Smooth muscle cell (in vitro differentiated cells): Measurements from ENCODE around the gene GBX1. TPM values are rescaled to one million over a fixed set of nuclear protein-coding genes. Genes with fewer than 3 reads are reported as not detected.

ENCODE experiments used
- DNase-seq: peaks from one replicate; lab custom pipeline; 2025; ENCODE audit not compliant: unreplicated experiment; lab: John Stamatoyannopoulos, UW
- H2AFZ ChIP-seq: fragments of 200-600 bp; sonication (generic); 2 replicates; pipeline ENCODE4 v1.6.0; 2016; ENCODE audit warnings: antibody characterized with exemption, low read depth, mild to moderate bottlenecking
- H3F3A ChIP-seq: fragments of 200-600 bp; sonication (generic); 2 replicates; pipeline ENCODE4 v1.6.0; 2017; ENCODE audit warnings: antibody characterized with exemption, low read depth
- H3K27ac ChIP-seq: fragments of 200-600 bp; sonication (generic); 2 replicates; pipeline ENCODE4 v1.5.1; 2016; ENCODE audit warnings: low read depth, mild to moderate bottlenecking
- H3K27me3 ChIP-seq: fragments of 200-600 bp; sonication (generic); 2 replicates; pipeline ENCODE4 v1.6.1; 2016; ENCODE audit warnings: low read depth, mild to moderate bottlenecking
- H3K36me3 ChIP-seq: fragments of 200-600 bp; sonication (generic); 2 replicates; pipeline ENCODE4 v1.5.1; 2016; ENCODE audit warnings: low read depth
- H3K4me1 ChIP-seq: fragments of 200-600 bp; sonication (generic); 2 replicates; pipeline ENCODE4 v1.5.1; 2016; ENCODE audit warnings: low read depth
- H3K4me2 ChIP-seq: fragments of 200-600 bp; sonication (generic); 2 replicates; pipeline ENCODE4 v1.6.0; 2016; ENCODE audit warnings: mild to moderate bottlenecking
- H3K4me3 ChIP-seq: fragments of 200-600 bp; sonication (generic); 2 replicates; pipeline ENCODE4 v1.5.1; 2016; ENCODE audit warnings: mild to moderate bottlenecking
- H3K79me2 ChIP-seq: fragments of 200-600 bp; sonication (generic); 2 replicates; pipeline ENCODE4 v1.6.0; 2016; ENCODE audit warnings: low read depth, mild to moderate bottlenecking
- H3K9ac ChIP-seq: fragments of 200-600 bp; sonication (generic); 2 replicates; pipeline ENCODE4 v1.6.0; 2016; ENCODE audit warnings: low read depth
- H3K9me3 ChIP-seq: fragments of 200-600 bp; sonication (generic); replicated peaks from 2 replicates; pipeline ENCODE4 v1.5.1; 2016; ENCODE audit warnings: low read depth
- H4K20me1 ChIP-seq: fragments of 200-600 bp; sonication (generic); 2 replicates; pipeline ENCODE4 v1.6.0; 2016; ENCODE audit warnings: low read depth
- WGBS: methylation state at CpG from one replicate; pipeline ENCODE4 v1.1.7; 2016; ENCODE audit warnings: low lambda C conversion rate; 5-methylcytosine and 5-hydroxymethylcytosine counted together
- polyA plus RNA-seq: library from polyadenylated mRNA; unstranded; fragments of >200 nt; fragmentation: Nextera tagmentation; extraction: Ambion mirVana; gene quantifications from 2 replicates; pipeline ENCODE4 v1.2.1, GENCODE V29; 2016
- total RNA-seq: library from RNA; depleted of rRNA; stranded (reverse); fragments of >200 nt; gene quantifications from 2 replicates; pipeline ENCODE4 v1.2.3, GENCODE V29; 2014
- TF ChIP-seq, protein P1 (sequence below): fragments of 200-600 bp; sonication (generic); IDR thresholded peaks from 2 replicates; pipeline ENCODE4 v1.5.1; 2017; ENCODE audit warnings: borderline replicate concordance, mild to moderate bottlenecking, antibody characterized with exemption; ENCODE audit not compliant: insufficient read depth, poor library complexity, severe bottlenecking

The GBX1 gene
- total and polyA plus RNA-seq, 2 experiments from 2014 or later = not detected

GRCh38 chr7:151135525-151135845, 32.0 kb downstream of the GBX1 start:
- H3K4me3 ChIP-seq = no peak overlapping the region
- H4K20me1 ChIP-seq = peaks cover 28% of the 10 kb centered on the region
- no peak overlapping the region for H3K9ac ChIP-seq
- no peak overlapping the region for H3K4me2 ChIP-seq
- no peaks in the 10 kb centered on the region for H3F3A ChIP-seq
- H3K27me3 ChIP-seq = no peaks in the 10 kb centered on the region
- TF ChIP-seq, protein P1, sequence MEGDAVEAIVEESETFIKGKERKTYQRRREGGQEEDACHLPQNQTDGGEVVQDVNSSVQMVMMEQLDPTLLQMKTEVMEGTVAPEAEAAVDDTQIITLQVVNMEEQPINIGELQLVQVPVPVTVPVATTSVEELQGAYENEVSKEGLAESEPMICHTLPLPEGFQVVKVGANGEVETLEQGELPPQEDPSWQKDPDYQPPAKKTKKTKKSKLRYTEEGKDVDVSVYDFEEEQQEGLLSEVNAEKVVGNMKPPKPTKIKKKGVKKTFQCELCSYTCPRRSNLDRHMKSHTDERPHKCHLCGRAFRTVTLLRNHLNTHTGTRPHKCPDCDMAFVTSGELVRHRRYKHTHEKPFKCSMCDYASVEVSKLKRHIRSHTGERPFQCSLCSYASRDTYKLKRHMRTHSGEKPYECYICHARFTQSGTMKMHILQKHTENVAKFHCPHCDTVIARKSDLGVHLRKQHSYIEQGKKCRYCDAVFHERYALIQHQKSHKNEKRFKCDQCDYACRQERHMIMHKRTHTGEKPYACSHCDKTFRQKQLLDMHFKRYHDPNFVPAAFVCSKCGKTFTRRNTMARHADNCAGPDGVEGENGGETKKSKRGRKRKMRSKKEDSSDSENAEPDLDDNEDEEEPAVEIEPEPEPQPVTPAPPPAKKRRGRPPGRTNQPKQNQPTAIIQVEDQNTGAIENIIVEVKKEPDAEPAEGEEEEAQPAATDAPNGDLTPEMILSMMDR = no peak
- no peak overlapping the region for H2AFZ ChIP-seq
- no peaks in the 10 kb centered on the region for H3K79me2 ChIP-seq
- WGBS = 93% methylated on average over 5 of the region's 5 CpGs
- H3K27ac ChIP-seq = no peak overlapping the region
- no peaks in the 10 kb centered on the region for H3K9me3 ChIP-seq
- H3K4me1 ChIP-seq = peaks cover 16% of the 10 kb centered on the region
- H3K36me3 ChIP-seq = no peaks in the 10 kb centered on the region
- no peak for DNase-seq

DNA sequence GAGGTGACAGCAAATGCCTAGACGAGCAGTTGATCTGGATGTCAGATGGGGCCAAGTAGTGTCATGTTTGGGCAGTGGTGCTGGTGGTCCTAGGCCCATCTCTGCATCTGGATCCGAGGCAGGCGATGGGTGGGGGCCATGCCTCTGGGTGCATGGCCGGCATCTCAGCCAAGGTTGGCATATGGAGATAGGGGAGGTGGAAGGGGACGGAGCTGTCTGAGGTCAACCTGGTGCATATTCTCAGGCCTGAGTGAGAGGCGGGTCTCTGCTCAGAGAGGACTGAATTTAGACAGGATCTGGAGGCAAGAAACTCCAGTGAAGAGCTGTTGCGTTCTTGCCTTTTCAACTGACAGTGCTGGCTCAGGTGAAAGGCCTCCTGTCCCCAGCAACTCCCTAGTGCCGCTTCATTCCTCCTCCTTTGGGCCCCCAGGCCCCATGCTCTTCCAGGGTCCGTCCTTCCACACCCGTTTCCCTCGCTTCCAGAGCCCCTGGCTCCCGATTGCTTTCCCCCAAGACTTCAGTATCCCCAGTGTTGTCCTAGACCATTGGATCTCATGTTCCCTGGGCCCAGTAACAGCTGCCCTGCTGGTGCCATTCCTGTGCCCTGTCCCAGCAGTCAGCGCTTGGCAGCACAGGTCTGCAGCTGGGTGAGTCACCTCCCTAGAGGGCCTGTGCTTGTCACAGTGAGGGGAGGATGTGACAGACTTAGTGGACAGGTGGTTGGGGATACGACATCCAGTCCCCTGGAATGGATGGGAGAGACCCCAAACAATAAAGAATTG, 32.6 kb downstream of the GBX1 start:
- H3F3A ChIP-seq = no peaks in the 10 kb centered on the region
- TF ChIP-seq, protein P1 = no peak
- H3K4me3 ChIP-seq = no peak overlapping the region
- H3K36me3 ChIP-seq = no peaks in the 10 kb centered on the region
- H2AFZ ChIP-seq = no peak overlapping the region
- no peaks in the 10 kb centered on the region for H3K27me3 ChIP-seq
- H3K27ac ChIP-seq = no peak overlapping the region
- H4K20me1 ChIP-seq = peaks cover 34% of the 10 kb centered on the region
- WGBS = 98% methylated on average over 14 of the region's 14 CpGs
- no peak for DNase-seq
- no peak overlapping the region for H3K4me2 ChIP-seq
- no peaks in the 10 kb centered on the region for H3K9me3 ChIP-seq
- peaks cover 16% of the 10 kb centered on the region for H3K4me1 ChIP-seq
- no peak overlapping the region for H3K9ac ChIP-seq
- no peaks in the 10 kb centered on the region for H3K79me2 ChIP-seq

DNA sequence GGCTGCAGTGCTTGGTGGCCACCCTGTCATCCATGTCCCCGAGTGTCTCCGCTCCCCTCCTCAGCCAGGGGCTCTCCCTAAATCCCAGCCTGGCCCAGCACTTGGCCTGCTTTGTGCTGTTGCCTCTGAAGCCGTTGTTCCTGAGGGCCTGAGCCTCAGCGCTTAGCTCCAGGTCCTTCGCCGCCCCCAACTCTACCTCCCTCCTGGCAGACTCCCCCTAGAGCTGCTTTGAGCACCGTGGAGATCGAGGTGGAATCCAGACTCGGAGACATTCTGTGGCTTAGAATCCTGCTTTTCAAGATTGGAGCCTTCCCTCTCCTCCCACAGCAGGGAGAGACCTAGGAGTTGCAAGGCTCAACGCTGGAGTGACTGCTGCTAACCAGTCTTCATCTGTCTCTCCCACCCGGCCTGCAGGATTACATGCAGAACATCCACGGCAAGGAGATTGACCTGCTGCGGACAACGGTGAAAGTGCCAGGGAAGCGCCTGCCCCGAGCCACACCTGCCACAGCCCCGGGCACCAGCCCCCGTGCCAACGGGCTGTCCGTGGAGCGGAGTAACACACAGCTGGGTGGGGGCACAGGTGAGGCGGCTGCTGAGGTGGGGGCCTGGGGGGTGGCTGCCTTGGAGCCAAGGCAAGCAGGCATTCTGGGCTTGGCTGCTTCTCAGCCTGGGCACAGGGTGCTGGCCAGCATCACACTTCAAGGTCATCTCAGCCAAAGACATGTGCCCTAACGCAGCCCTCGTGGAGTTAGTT, 33.3 kb downstream of the GBX1 start:
- peaks cover 39% of the 10 kb centered on the region for H4K20me1 ChIP-seq
- H3F3A ChIP-seq = no peaks in the 10 kb centered on the region
- H3K4me3 ChIP-seq = no peak overlapping the region
- H3K27me3 ChIP-seq = no peaks in the 10 kb centered on the region
- H3K4me2 ChIP-seq = no peak overlapping the region
- TF ChIP-seq, protein P1 = no peak
- no peaks in the 10 kb centered on the region for H3K36me3 ChIP-seq
- 94% methylated on average over 24 of the region's 24 CpGs for WGBS
- H3K4me1 ChIP-seq = peaks cover 16% of the 10 kb centered on the region
- H3K27ac ChIP-seq = no peak overlapping the region
- H3K79me2 ChIP-seq = no peaks in the 10 kb centered on the region
- H3K9me3 ChIP-seq = no peaks in the 10 kb centered on the region
- DNase-seq = no peak
- no peak overlapping the region for H2AFZ ChIP-seq
- H3K9ac ChIP-seq = no peak overlapping the region
